GOT3 (cell line): ENCODE measurements around the gene PPM1G.
A peak's percentile ranks its signal among the peaks of the same experiment; 100 is the strongest.

Source experiments
- DNase-seq: peaks from one replicate; lab custom pipeline; 2025; ENCODE audit warnings: mixed read lengths; lab: John Stamatoyannopoulos, UW

The PPM1G gene

GRCh38 chr2:27412419-27413152 is 3.2 kb upstream of the PPM1G start:
- DNase-seq, result no peak

DNA sequence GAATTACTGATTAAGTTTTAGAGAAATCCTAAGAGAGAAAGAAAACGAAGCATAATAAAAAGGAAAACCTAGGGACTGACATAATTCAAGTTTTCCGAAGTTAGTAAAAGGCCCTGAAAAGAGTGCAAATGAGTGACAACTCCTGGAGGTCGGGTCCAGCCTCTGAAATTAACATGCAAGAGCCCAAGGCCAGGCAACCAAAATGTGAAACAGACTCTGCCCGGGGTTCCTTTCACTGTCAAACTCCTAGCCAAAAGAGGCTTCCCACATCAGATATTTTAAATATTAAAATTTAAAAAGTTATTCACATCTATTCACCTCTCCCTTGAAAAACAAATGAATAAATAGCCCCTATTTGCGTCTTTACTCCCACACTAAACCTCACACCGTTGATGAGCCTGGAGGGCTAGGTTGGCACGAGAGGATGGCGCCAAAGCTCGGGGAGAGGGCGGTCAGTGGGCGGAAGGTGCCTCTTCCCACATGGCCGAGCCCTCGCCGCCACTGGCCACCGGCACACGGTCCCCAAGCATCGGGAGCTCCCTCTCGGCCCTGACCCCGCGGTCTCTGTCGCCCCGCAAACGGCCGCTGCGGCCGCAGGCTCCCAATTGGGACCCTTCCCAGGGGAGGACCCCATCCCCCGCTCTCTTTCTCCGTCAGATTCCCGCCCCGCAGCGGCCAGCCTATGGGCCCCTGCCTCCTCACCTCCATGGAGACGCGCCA is 630 bp downstream of the PPM1G start:
- no peak for DNase-seq

DNA sequence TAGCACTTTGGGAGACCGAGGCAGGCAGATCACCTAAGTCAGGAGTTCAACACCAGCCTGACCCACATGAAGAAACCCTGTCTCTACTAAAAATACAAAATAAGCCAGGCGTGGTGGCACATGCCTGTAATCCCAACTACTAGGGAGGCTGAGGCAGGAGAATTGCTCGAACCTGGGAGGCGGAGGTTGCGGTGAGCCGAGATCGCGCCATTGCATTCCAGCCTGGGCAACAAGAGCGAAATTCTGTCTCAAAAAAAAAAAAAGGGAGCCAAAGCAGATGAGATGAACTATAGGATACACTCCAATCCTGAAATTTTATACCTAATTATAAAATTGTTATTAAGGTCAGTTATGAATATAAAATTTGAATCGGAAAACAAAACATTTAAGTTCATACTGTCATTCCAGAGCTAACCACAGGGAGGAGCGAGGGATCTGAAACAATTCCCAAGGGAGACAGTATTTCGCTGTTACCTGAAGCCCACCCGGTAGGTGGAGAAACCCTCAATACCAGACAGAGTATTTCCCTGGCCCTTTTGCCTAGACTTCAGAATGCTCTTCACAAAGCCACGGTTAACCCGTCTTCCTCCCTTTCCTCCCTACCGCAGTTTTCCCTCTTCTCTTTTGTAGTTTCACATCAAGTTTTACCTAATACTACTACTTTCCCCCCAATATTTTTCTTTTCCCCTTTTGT is 1.4 kb downstream of the PPM1G start:
- no peak for DNase-seq

DNA sequence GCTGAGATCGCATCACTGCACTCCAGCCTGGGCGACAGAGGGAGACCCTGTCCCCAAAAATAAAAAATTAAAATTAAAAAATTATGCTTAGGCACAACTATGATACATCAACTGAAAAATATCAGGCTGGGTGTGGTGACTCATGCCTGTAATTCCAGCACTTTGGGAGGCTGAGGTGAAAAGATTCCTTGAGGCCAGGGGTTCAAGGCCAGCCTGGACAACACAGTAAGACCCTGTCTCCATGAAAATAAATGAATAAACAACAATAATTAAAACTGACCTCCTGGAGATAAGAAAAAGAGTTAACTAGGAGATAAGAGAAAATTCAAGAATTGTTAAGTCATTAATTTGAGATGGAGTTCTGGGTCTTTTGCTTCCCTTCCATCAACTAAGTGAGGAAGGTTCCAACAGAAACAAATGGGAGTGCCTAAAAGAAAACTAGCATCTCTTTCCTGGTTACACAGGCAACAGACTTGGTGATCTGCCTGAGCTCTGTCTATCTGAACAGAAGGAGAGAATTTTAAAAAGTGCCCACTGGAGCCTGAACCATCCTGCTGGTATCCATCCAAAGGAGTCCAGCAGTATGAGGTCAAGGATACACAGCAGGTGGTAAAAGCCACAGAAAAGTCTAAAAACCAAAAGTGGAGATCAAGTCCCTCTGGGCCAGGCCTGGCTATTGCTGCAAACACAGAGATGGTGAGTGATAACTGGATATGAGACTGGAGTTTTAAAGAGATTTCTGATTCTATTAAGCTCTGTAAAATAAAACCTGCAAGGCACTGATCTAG is 8.8 kb downstream of the PPM1G start:
- DNase-seq, result no peak

DNA sequence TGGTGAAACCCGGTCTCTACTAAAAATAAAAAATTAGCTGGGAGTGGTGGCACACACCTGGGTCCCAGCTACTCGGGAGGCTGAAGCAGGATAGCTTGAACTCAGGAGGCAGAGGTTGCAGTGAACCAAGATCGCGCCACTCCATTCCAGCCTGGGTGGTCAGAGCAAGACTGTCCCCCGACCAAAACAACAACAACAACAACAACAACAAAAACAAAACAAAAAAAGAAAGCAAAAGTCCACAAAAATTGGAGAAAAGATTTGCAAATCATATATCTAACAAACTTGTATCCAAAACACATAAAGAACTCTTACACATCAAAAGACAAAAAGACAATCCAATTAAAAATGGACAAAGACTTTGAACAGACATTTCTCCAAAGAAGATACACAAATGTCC is 10.4 kb downstream of the PPM1G start:
- no peak for DNase-seq

DNA sequence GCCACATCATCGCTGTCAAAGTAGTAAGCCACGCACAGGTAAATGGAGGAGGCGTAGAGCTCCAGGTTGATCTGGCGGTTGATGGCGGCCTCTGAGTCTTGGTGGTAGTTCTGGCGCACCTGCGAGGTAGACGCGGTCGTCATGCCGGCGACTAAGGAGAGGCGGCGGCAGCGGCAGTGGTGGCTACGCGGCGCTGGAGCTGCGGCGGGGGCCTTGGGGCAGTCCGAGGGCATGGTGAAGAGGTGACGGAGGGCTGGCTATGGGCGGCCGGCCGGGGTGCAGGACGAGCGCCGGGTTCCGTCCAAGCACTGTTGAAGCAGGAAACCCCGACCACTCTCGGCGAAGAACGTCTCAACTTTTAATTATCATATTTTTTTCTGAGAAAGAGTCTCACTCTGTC is 16.2 kb downstream of the PPM1G start:
- no peak for DNase-seq

- DNase-seq, result no peak
These were observed 18.3 kb downstream of the PPM1G start for GRCh38 chr2:27390822-27391679.

DNA sequence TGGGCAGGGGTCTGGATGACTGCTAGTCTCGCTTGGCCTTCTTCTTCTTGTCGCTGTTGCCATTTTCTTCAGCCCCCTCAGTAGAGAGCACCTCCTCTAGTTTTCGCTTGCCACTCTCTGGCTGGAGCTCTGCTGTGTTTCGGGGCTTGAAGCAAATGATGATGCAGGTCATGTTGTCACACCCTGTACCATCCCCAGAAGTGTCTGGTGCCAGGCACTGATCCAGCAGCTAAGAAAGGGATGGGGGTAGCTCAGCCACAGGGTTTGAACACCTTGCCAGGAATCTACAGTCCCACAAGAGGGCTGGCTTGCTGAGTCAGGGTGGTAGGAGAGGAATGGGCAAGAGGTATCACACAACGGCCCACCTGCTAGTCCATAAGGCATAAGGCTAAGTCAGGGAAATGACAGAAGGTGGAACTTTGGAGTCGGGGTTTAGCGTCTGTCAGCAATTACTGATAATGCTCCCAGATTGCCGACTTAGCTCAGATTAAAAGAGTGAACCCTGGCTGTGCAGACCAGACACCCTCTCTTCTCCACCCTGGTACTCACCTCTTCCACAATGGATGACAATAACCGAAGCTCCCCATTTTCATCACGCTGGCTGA is 27.7 kb downstream of the PPM1G start:
- no peak for DNase-seq

DNA sequence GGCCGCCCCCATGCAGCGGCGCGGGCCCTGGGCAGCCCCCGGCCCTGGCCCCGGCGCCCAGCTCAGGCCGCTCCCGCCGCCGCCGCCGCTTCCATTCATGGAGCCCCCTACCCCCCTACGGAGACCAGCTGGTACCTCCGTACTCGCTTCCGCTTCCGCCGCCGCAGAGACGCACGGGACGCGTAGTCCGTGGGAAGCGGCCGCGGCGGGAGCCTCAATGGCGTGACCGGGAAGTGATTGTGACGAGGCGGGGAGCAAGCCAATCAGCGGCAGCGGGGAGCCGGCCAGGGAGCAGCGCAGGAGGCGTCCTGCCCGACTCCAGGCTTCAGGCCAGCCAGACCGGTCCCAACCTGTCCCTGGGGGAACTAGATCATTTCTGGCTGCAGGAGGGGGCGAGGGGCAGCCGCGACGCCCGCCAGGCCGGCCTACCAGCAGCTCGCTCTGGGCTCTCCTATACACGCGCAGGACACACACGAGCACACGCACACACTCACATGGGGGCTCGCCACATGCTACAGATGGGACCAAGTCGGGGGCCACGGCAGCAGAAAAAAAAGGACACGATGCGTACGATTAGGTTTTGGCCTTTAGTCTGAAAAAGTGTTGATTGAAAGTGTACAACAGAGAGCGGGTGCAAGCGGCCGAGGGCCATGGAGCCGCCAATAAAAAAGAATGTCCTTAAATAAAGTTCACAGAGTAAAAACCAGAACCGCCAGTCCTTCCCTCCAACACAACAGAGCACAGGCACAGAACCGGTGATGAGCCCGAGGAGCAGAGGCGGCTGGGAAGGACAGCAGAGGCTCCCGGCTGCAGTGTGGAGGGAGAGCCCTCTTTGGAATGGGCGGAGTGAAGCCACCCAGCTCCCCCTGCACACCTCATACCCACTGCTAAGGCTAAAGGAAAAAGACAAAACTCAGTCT is 28.5 kb downstream of the PPM1G start, which contains the start of gene ZNF513:
ZNF513 (minus strand) TSS at position 109 of the 920 bp plus-strand sequence. CDS start 208 bp downstream, outside the sequence.
- DNase-seq, result peak; percentile 70

DNA sequence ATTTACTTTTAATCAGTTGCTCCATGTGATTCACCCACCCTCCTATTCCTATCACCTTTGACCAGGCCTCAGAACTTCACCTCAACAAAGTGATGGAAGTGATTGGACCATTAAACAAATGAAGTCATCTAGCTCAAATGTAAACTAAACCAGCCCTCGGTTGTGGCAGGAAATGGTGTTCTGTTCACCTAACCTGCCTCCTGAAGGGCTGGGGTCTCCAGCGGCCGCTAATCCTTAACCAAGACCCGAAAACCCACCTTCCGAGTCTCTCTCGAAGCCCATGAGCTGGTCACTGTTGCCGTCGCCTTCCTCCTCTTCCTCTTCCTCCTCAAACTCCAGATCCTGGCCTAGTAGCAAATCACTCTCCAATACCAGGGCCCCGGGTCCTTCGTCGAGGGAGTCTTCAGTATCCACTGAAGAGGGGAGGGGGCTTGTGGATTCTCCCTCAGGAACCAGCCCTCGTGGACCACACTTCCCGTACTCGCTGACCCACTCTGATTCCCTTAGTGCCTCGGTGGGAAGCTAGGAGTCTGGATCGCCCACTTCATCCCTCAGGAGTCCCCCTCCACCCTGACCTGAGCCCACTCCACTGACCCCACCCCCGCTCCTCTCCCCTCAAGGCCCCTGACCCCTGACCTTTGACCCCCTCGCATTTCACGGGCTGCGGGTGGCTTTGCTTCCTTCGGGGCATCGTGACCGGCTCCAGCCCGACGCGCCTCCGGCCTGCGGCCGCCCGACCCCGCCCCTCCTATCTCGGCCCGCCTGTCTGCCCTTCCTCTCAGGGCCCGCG is 29.4 kb downstream of the PPM1G start:
- DNase-seq, result no peak

GRCh38 chr2:27379383-27379835 is 30.0 kb downstream of the PPM1G start:
- no peak for DNase-seq

GRCh38 chr2:27378809-27379290 is 30.5 kb downstream of the PPM1G start:
- no peak for DNase-seq

DNA sequence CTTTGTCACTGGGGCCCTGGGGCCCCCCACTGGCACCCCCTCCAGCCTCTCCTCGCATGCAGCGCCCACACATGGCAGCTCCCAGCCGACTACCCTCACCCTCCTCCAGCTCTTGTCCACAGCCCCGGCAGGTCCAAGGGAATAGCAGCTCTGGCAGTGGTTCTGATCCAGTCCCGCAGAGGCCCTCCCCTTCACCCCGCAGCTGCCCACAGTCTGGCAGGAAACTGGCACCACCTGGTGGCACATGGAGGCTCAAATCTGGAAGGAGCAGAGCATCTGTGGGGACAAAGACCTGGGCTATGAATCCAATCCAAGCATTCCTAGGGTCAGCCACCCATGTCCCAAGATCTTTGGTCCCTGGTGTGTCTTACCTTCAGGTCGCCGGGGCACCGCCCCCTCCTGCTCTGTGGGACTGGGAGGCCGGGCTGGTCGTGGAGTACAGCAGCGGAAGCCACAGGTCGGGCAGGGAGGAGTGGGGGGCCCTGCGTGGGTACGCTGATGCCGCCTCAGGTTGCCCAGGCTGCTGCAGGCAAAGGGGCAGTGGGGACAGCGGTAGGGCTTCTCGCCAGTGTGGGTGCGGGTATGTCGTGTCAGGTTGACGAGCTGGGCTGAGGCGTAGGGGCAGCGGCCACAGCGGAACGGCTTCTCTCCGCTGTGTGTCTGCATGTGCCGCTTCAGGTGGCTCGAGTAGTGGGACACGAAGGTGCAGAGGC is 31.1 kb downstream of the PPM1G start:
- DNase-seq, result no peak

- no peak for DNase-seq
These were observed 31.7 kb downstream of the PPM1G start for GRCh38 chr2:27377618-27378095.

GRCh38 chr2:27376866-27377617 is 32.3 kb downstream of the PPM1G start:
- DNase-seq, result no peak

- DNase-seq, result no peak
These were observed 33.1 kb downstream of the PPM1G start for GRCh38 chr2:27376151-27376865.
